ENCODE data around the gene LRRFIP1.

GRCh38 chr2:237742191-237742590 is 114.8 kb downstream of the LRRFIP1 start:
- TF ChIP-seq POLR2AphosphoS5 (IDR thresholded peaks at IDR 0.05; ENCODE audit: low read depth, low read length) (no peak), REST (IDR thresholded peaks at IDR 0.05; ENCODE audit: insufficient read depth in 1 of 2, low read depth in 2 of 2, low read length in 2 of 2) (no peak), TAF1 (IDR thresholded peaks at IDR 0.05; ENCODE audit: borderline replicate concordance, insufficient read depth, low read length) (no peak), FOXP2 (optimal IDR thresholded peaks at IDR 0.05; ENCODE audit: borderline replicate concordance, extremely low read depth, extremely low read length, insufficient read depth) (no peak), SIN3A (IDR thresholded peaks at IDR 0.05; ENCODE audit: borderline replicate concordance, insufficient read depth, low read length) (no peak)
